CD1c-positive myeloid dendritic cell (primary cell): ENCODE results near the gene PPIL4.
A peak's percentile ranks its signal among the peaks of the same experiment; 100 is the strongest.

Source experiments
- DNase-seq: peaks from one replicate; pipeline ENCODE4 v3.0.0-alpha.2; 2016; ENCODE audit errors: extremely low spot score

The PPIL4 gene

GRCh38 chr6:149545754-149546471 lies at the start of gene PPIL4:
PPIL4 (minus strand) TSS chr6:149546043; CDS start chr6:149546005, 38 bp downstream.
- peak; percentile 99 for DNase-seq

DNA sequence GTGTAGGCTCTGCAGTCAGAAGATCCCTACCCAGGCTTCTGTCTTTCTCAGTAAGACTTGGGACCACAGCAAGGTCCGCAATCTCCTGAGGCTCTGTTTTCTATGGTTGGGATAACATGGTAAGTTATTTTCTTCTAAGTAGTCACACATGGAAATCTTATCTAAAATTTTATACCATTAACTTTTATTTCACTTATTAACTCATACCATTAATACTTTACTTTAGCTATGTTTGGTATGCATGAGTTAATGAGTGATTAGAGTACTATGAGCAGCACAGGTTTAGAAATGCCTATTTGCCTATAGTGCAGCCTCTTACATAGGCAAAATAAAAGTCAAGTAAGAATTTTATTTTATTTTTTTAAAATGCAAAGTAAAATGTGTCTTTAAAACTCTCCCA lies 47.6 kb upstream of the PPIL4 start:
- DNase-seq: no peak

DNA sequence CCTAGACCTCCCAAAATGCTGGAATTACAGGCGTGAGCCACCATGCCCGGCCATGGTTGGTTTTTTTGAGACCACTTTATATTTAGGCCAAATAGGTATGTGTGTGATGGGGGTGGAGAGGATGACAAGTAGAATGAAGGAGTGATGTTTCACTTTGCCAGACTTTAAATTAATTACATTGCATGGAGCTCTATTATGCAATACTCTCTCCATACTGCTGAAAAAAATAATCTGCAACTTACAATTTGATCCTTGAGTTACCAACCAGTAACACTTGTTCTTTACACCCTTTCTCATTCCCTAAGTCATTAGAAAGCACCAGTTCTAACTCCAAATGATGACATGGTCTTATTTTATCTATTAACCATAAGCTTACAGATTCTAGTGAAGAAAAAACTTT lies 47.1 kb upstream of the PPIL4 start:
- DNase-seq: no peak

- no peak for DNase-seq
Observed at GRCh38 chr6:149586149-149586548, 40.3 kb upstream of the PPIL4 start.

GRCh38 chr6:149581349-149581748 lies 35.5 kb upstream of the PPIL4 start:
- DNase-seq: no peak

DNA sequence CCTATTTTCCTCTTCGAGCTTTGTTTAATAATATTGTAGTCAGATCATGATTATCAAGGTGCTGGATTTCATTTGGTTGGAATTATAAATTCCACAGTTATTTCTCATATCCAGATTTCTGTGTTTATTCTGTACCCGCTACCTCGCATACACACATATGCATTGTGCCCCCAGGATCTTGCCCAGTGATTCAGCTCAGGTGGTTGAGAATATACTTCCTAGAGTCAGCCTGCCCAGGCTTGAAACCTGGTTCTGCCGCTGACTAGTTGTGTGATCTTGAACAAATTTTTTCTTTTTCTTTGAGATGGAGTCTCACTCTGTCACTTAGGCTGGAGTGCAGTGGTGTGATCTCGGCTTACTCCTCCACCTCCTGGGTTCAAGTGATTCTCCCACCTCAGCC lies 35.0 kb upstream of the PPIL4 start:
- DNase-seq: no peak

GRCh38 chr6:149567945-149568585 lies 22.2 kb upstream of the PPIL4 start:
- DNase-seq: no peak

DNA sequence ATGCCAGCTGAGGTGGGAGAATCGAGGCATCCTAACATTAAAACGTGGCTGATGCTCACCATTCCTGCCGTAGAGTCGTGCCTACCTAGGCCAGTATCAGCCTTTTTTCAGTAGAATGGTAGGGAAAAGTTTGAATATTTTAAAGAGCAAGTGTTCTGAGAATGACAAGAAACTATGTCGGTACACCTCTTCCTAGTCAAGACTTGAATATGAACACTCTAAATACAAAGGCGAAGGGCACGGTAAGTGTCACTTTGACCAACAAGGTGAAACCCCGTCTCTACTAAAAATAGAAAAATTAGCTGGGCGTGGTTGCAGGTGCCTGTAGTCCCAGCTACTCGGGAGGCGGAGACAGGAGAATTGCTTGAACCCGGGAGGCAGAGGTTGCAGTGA lies 21.3 kb upstream of the PPIL4 start:
- DNase-seq: no peak

GRCh38 chr6:149566410-149567193 lies 20.8 kb upstream of the PPIL4 start:
- DNase-seq: peak; percentile 44

GRCh38 chr6:149565527-149566409 lies 19.9 kb upstream of the PPIL4 start, which contains the start of gene GINM1:
GINM1 (plus strand) TSS chr6:149566375; CDS start chr6:149566415, 40 bp downstream.
- DNase-seq: peak; percentile 99

DNA sequence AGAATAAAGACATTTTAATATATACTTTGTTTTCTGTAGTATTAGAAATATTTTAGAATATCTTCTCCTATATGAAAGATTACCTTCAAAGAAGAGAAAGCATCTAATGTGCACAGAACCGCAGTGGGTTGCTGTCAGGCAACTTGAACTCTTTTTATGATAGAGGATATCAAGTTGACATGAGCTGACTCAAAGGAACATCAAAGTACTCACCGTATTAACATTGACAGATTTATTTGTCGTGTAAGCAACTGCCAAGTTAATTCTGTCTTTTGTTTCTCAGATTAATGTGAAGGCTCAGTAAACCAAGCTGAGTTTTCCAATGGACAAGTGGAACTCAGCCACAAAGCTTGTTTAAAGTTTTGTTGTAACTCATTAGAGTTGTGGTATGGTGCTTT lies 18.1 kb upstream of the PPIL4 start:
- DNase-seq: no peak

DNA sequence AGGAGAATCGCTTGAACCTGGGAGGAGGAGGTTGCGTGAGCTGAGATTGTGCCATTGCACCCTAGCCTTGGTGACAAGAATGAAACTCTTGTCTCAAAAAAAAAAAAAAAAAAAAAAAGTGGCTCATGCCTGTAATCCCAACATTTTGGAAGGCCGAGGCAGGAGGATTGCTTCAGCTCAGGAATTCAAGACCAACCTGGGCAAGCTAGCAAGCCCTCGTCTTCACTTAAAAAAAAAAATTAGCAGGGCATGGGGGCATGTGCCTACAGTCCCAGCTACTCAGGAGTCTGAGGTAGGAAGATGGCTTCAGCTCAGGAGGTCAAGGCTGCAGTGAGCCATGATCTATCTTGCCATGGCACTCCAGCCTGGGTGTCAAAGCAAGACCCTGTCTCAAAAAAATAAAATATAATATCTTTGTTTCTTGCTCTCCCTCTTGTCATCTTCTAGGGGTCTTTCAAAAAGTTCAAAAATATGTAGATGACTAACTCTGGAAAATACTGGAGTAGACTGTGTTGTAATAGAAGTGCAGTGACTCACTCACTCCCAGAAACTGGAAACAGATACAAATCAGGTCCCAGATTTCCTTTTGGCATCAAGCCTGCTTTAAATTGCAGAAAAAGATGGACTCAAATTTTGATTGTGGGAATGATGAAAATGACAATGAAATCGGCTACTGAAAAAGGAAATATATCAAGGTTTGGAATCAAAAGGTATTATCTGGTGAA lies 17.5 kb upstream of the PPIL4 start:
- no peak for DNase-seq

- peak; percentile 39 for DNase-seq
Observed at GRCh38 chr6:149560736-149561135, 14.9 kb upstream of the PPIL4 start.

- no peak for DNase-seq
Observed at GRCh38 chr6:149559389-149559788, 13.5 kb upstream of the PPIL4 start.

- no peak for DNase-seq
Observed at GRCh38 chr6:149558029-149558428, 12.2 kb upstream of the PPIL4 start.

DNA sequence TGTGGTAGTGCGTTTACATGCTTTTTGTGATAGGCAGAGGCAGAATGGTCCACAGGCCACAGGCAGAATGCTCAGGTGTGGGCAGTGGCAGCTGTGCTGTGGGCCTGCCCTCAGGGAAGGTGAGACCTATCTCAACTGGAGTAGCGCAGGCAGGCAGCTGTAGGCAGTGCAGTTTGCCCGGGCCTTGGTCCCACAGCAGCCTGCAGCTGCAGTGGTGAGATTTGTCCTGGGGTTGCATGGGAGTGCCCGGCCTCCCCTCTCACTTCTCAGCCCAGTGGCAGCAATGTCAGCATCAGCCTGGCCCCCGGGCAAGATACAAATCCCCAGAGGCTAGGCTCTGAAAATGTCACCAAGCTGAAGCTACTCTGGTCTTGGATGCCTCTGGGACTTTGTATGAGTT lies 6.1 kb upstream of the PPIL4 start:
- DNase-seq: no peak

DNA sequence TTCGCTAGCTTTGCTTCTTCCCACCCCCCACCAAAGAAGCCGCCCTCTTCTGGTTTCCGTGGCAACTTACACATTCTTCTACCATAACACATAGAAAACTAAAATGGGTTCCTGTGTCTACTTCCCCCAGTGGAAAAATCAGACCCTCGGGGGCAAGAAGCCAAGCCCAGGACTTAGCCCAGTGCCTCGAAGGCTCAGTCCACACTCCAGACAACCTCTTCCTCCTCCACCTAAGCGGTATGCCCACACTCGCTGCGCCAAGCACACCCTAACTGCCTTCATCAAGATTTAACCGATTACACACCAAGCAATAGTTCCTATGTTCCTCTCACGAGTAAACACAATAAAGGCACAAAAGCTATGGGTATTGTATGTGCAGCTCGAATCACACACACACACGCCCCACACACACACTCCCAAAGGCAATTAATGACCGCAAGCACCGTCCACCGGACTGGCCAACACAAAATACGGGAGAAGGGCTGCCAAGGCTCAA lies 537 bp downstream of the PPIL4 start:
- DNase-seq: peak; percentile 85

DNA sequence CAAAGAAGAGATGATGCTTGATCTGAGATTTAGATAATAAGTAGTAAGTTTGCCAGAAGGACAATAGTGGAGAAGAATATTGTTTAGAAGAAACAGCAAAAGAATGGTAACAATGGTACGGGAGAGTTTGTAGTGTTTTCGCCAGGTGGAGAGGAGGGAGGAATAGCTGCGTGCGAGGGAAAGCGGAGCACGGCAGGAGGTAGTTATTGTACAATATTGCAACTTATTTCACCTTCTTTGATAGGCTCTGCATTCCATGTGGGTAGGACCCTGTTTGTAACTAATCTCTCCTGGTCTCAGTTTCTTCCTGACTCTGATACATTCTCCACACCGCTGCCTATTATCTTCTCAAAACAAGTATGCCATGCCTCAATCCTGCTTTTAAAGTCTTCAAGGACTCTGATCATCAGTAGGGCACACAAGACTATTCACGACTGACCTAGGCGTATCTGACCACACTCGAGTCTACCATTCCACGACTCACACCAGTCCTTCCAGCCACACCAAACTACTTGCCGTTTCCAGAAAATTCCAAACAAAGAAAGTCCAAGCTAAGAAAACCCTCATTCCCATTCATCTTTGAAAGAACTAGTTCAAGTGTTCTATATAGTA lies 1.1 kb downstream of the PPIL4 start:
- no peak for DNase-seq

DNA sequence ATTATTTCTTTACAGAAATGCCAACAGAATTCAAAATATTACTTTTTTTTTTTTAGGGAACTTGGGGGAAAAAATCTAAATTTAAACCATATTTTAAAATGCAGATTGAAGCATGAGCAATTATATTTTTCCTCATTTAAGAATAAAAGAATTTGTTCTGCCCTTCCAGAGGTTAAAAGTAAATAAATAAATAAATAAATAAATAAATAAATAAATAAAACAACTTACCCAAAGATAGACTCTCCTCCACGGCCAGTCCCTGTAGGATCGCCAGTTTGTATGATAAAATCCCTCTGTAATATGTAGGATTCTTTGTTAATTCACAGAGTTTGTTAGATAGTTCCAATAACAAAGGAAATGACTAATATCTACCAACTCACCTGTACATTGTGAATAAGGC lies 4.7 kb downstream of the PPIL4 start:
- DNase-seq: no peak

GRCh38 chr6:149534742-149535141 lies 11.1 kb downstream of the PPIL4 start:
- DNase-seq: no peak
